Ectodermal cell (in vitro differentiated cells): ENCODE measurements around the gene RERG.
"Not testable (repeated sequence)": the region's sequence is repeated elsewhere in the genome, so short reads cannot be mapped to it uniquely, and the experiment has no call there.

Experiments used
- H3K27ac ChIP-seq: 2 replicates; pipeline ENCODE4 v1.7.0; 2013; ENCODE audit warnings: mild to moderate bottlenecking, low read depth, low read length; ENCODE audit not compliant: insufficient read depth, poor library complexity, severe bottlenecking
- H3K27me3 ChIP-seq: 2 replicates; pipeline ENCODE4 v1.7.0; 2013; ENCODE audit warnings: mild to moderate bottlenecking, low read length; ENCODE audit not compliant: insufficient read depth, control insufficient read depth, poor library complexity, severe bottlenecking
- H3K36me3 ChIP-seq: one replicate; pipeline ENCODE4 v1.7.0; 2013; ENCODE audit warnings: low read length; ENCODE audit not compliant: control insufficient read depth, insufficient read depth
- H3K4me1 ChIP-seq: one replicate; pipeline ENCODE4 v1.7.0; 2013; ENCODE audit warnings: low read length; ENCODE audit not compliant: control insufficient read depth, insufficient read depth
- H3K4me3 ChIP-seq: 2 replicates; pipeline ENCODE4 v1.7.0; 2013; ENCODE audit warnings: low read depth, low read length, control low read depth; ENCODE audit not compliant: insufficient read depth
- H3K9me3 ChIP-seq: 2 replicates; pipeline ENCODE4 v1.7.0; 2013; ENCODE audit warnings: mild to moderate bottlenecking, low read length, moderate library complexity; ENCODE audit not compliant: control insufficient read depth
- WGBS, 2 experiments: methylation state at CpG; one replicate each; pipeline ENCODE4 v1.1.7; 2013; ENCODE audit warnings: missing lambda C conversion rate in 2 of 2; 5-methylcytosine and 5-hydroxymethylcytosine counted together

Gene RERG

DNA sequence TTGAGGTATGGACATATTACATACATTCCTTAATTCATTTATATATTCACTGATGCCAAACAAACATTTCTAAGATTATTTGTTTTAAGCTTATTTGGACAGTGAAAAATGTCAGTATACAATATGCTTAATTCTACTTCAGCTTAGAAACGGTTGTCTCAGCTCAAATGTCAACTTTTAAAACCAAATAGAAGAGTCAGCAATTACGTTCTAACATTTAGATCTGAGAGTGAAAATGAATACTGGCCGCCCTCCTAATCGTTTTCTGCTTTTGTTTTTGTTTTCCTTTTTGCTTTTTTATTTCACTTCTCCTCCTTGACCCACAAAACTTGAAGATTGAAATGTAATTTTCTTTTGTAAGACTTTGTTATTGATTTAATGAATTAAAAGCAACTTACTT lies 19.7 kb upstream of the RERG start:
- 91 to 99% methylated on average over 4 of the region's 4 CpGs for WGBS, 2 experiments
- Histone ChIP-seq H3K36me3 (no peaks in the 10 kb centered on the region), H3K4me1 (no peaks in the 10 kb centered on the region), H3K9me3 (no peaks in the 10 kb centered on the region), H3K27ac (no peak overlapping the region), H3K4me3 (no peak overlapping the region), H3K27me3 (no peaks in the 10 kb centered on the region)

- no peak overlapping the region for H3K4me3 ChIP-seq
- no peaks in the 10 kb centered on the region for H3K9me3 ChIP-seq
- no peak overlapping the region for H3K27ac ChIP-seq
- no peaks in the 10 kb centered on the region for H3K36me3 ChIP-seq
- H3K4me1 ChIP-seq, result no peaks in the 10 kb centered on the region
- no peaks in the 10 kb centered on the region for H3K27me3 ChIP-seq
- 91 to 99% methylated on average over 4 of the region's 4 CpGs for WGBS, 2 experiments
These were observed 13.3 kb upstream of the RERG start for GRCh38 chr12:15234508-15234907.

GRCh38 chr12:15234011-15234410 lies 12.8 kb upstream of the RERG start:
- no peaks in the 10 kb centered on the region for H3K36me3 ChIP-seq
- WGBS, 2 experiments, result 76 to 100% methylated on average over 1 of the region's 1 CpG
- H3K4me1 ChIP-seq, result no peaks in the 10 kb centered on the region
- H3K27ac ChIP-seq, result no peak overlapping the region
- H3K4me3 ChIP-seq, result no peak overlapping the region
- no peaks in the 10 kb centered on the region for H3K27me3 ChIP-seq
- H3K9me3 ChIP-seq, result no peaks in the 10 kb centered on the region

GRCh38 chr12:15232959-15233358 lies 11.7 kb upstream of the RERG start:
- Histone ChIP-seq H3K27ac (no peak overlapping the region), H3K36me3 (no peaks in the 10 kb centered on the region), H3K9me3 (no peaks in the 10 kb centered on the region), H3K4me3 (no peak overlapping the region), H3K27me3 (no peaks in the 10 kb centered on the region), H3K4me1 (no peaks in the 10 kb centered on the region)
- WGBS, 2 experiments, result 80 to 85% methylated on average over 1 of the region's 1 CpG

GRCh38 chr12:15231493-15231892 lies 10.3 kb upstream of the RERG start:
- WGBS, 2 experiments, result 100% methylated on average over 1 of the region's 1 CpG
- Histone ChIP-seq H3K4me3 (no peak overlapping the region), H3K4me1 (no peaks in the 10 kb centered on the region), H3K27ac (no peak overlapping the region), H3K27me3 (no peaks in the 10 kb centered on the region), H3K9me3 (no peaks in the 10 kb centered on the region), H3K36me3 (no peaks in the 10 kb centered on the region)

- no peak overlapping the region for H3K4me3 ChIP-seq
- no peaks in the 10 kb centered on the region for H3K27me3 ChIP-seq
- no peaks in the 10 kb centered on the region for H3K9me3 ChIP-seq
- H3K27ac ChIP-seq, result no peak overlapping the region
- no peaks in the 10 kb centered on the region for H3K36me3 ChIP-seq
- H3K4me1 ChIP-seq, result no peaks in the 10 kb centered on the region
These were observed 9.5 kb upstream of the RERG start for GRCh38 chr12:15230751-15231150.

DNA sequence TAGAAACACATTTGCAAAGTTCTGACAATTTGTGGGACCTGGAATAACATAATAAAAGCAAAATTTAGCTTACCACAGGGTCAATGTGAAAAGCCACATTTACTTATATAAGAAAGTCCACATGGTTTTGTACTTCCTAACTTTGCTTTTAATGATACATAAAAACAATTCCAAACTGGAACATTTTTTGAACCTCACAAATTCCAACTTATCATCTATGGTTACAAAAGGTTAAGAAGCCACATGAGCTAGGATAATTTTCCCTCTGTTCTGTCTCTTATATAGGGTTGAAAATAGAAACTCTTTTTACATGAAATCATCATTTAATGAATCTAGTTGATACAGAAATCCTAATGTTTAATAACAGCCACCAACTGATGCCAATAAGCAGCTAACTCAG lies 8.9 kb upstream of the RERG start:
- Histone ChIP-seq H3K4me3 (no peak overlapping the region), H3K27me3 (no peaks in the 10 kb centered on the region), H3K36me3 (no peaks in the 10 kb centered on the region), H3K9me3 (no peaks in the 10 kb centered on the region), H3K4me1 (no peaks in the 10 kb centered on the region), H3K27ac (no peak overlapping the region)

GRCh38 chr12:15227004-15227679 lies 5.9 kb upstream of the RERG start:
- H3K4me3 ChIP-seq, result no peak overlapping the region

DNA sequence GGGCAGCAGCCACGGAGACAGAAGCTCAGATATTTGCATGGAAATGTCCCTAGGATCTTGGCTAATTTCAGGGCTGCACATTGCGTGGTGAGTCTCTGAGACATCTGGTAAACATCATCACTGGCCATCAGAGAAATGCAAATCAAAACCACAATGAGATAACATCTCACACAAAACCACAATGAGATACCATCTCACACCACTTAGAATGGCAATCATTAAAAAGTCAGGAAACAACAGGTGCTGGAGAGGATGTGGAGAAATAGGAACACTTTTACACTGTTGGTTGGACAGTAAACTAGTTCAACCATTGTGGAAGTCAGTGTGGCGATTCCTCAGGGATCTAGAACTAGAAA lies 4.6 kb upstream of the RERG start:
- not testable (repeated sequence) for H3K4me1 ChIP-seq, H3K27ac ChIP-seq, H3K4me3 ChIP-seq, H3K36me3 ChIP-seq, H3K9me3 ChIP-seq
- H3K27me3 ChIP-seq, result peaks cover 14% of the 10 kb centered on the region
- 82% methylated on average over 2 of the region's 3 CpGs for WGBS, 2 experiments

More at GRCh38 chr12:15227004-15227679, 5.9 kb upstream of the RERG start:
- Histone ChIP-seq H3K9me3 (no peaks in the 10 kb centered on the region), H3K36me3 (no peaks in the 10 kb centered on the region), H3K27ac (no peak overlapping the region), H3K27me3 (peaks cover 4% of the 10 kb centered on the region), H3K4me1 (no peaks in the 10 kb centered on the region)
- 23 to 26% methylated on average over 4 of the region's 5 CpGs for WGBS, 2 experiments

- H3K4me1 ChIP-seq, result no peaks in the 10 kb centered on the region
- H3K27me3 ChIP-seq, result peaks cover 19% of the 10 kb centered on the region
- WGBS, 2 experiments, result 100% methylated on average over 1 to 2 of the region's 2 CpGs
- no peaks in the 10 kb centered on the region for H3K36me3 ChIP-seq
- H3K27ac ChIP-seq, result no peak overlapping the region
- no peak overlapping the region for H3K4me3 ChIP-seq
- no peaks in the 10 kb centered on the region for H3K9me3 ChIP-seq
These were observed 4.1 kb upstream of the RERG start for GRCh38 chr12:15225136-15225862.
